Measurements from ENCODE around the gene RNF5. TPM values are rescaled to one million over a fixed set of nuclear protein-coding genes. Genes with fewer than 3 reads are reported as not detected.
A peak's percentile ranks its signal among the peaks of the same experiment; 100 is the strongest.

The RNF5 gene
- total and polyA plus RNA-seq, 2 of the 4 experiments (the other 2 are of a cell fraction): 18.8 to 41.4 TPM

DNA sequence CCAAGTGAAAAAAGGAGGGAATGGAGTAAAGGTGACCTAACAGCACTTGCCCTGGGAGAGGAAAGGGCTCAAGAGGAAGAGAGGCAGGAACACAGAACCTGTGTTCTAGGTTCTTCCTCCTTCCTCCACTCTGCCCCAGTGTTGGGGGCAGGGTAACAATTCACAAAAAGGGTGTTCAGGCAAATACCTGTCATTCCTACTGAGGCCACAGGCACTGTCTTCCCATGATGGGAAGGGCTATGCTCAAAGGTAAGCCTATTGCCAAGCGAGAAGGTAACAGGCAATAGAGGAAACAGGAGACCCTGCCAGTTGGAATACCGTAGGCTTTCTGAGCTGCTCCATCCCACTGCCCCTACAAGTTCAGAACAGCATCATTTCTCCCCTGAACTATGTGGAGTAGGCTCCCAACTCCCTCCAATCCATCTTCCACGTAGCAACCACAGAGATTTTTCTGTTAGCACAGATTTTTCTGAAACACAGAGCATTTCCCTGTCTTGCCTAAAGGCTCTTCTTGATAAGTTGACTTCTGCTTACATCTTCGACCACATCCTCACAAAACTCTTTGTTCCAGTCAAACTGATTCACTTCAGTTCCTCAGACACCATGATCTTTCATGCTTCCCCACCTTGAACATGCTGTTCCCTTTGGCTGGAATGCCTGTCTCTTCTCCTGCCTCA lies 5.0 kb upstream of the RNF5 start:
- Histone ChIP-seq H3K9me1 (ENCODE audit: insufficient read depth, low read length) (peaks cover 31% of the 10 kb centered on the region), H3K27ac (ENCODE audit: insufficient read depth, low read length) (no peak overlapping the region)
- POLR2A ChIA-PET (ENCODE audit: unreplicated experiment): no interaction called here

More for the DNA sequence above, 5.0 kb upstream of the RNF5 start:
- in situ Hi-C loops (cut with MboI; ENCODE audit: low sequenced_read_pairs) (loop anchor here (10.0 kb wide), 1 partner anchor 198 kb away; the partner anchor contains the start of gene DXO), intact Hi-C loops (cut with micrococcal nuclease) (no loop called here), dilution Hi-C loops (cut with HindIII; ENCODE audit: low sequenced_read_pairs, unreplicated experiment) (no loop called here)
- no peak overlapping the region for H2AK9ac ChIP-seq (replicated peaks; ENCODE audit: low read depth, low read length, poor library complexity)
- WGBS, 2 experiments (ENCODE audit: extremely low coverage in 2 of 2, insufficient read length in 1 of 2): 83% methylated on average over 1 of the region's 4 CpGs; no CpG with 5 or more reads in 1 of the 2 experiments
- TF ChIP-seq FOS (IDR thresholded peaks at IDR 0.05; ENCODE audit: low read depth, low read length) (no peak), SMC3 (IDR thresholded peaks at IDR 0.05; ENCODE audit: low read depth, low read length) (no peak), MXI1 (IDR thresholded peaks at IDR 0.05; ENCODE audit: borderline replicate concordance, low read depth, low read length) (no peak), RAD21 (IDR thresholded peaks at IDR 0.05; ENCODE audit: low read length) (no peak), CEBPB (IDR thresholded peaks at IDR 0.05; ENCODE audit: low read depth, low read length) (no peak), RFX5 (IDR thresholded peaks at IDR 0.05; ENCODE audit: low read depth, low read length) (no peak), BHLHE40 (IDR thresholded peaks at IDR 0.05; ENCODE audit: low read depth, low read length) (no peak), CHD1 (IDR thresholded peaks at IDR 0.05; ENCODE audit: low read depth, low read length) (no peak), RCOR1 (IDR thresholded peaks at IDR 0.05; ENCODE audit: insufficient replicate concordance, low read length) (no peak), POLR2A (IDR thresholded peaks at IDR 0.05; ENCODE audit: low read depth, low read length) (no peak), MAFK (IDR thresholded peaks at IDR 0.05; ENCODE audit: low read depth, low read length) (no peak), NFE2L2 (IDR thresholded peaks at IDR 0.05; ENCODE audit: low read depth, low read length) (no peak), MAZ (IDR thresholded peaks at IDR 0.05; ENCODE audit: borderline replicate concordance, low read depth, low read length) (no peak)
- TF ChIP-seq, protein P1, sequence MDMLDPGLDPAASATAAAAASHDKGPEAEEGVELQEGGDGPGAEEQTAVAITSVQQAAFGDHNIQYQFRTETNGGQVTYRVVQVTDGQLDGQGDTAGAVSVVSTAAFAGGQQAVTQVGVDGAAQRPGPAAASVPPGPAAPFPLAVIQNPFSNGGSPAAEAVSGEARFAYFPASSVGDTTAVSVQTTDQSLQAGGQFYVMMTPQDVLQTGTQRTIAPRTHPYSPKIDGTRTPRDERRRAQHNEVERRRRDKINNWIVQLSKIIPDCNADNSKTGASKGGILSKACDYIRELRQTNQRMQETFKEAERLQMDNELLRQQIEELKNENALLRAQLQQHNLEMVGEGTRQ (IDR thresholded peaks at IDR 0.05; ENCODE audit: low read depth, low read length): no peak
- TF ChIP-seq, protein P2, sequence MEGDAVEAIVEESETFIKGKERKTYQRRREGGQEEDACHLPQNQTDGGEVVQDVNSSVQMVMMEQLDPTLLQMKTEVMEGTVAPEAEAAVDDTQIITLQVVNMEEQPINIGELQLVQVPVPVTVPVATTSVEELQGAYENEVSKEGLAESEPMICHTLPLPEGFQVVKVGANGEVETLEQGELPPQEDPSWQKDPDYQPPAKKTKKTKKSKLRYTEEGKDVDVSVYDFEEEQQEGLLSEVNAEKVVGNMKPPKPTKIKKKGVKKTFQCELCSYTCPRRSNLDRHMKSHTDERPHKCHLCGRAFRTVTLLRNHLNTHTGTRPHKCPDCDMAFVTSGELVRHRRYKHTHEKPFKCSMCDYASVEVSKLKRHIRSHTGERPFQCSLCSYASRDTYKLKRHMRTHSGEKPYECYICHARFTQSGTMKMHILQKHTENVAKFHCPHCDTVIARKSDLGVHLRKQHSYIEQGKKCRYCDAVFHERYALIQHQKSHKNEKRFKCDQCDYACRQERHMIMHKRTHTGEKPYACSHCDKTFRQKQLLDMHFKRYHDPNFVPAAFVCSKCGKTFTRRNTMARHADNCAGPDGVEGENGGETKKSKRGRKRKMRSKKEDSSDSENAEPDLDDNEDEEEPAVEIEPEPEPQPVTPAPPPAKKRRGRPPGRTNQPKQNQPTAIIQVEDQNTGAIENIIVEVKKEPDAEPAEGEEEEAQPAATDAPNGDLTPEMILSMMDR (conservative IDR thresholded peaks at IDR 0.05; ENCODE audit: low read depth, low read length): no peak
- TF ChIP-seq, protein P3, sequence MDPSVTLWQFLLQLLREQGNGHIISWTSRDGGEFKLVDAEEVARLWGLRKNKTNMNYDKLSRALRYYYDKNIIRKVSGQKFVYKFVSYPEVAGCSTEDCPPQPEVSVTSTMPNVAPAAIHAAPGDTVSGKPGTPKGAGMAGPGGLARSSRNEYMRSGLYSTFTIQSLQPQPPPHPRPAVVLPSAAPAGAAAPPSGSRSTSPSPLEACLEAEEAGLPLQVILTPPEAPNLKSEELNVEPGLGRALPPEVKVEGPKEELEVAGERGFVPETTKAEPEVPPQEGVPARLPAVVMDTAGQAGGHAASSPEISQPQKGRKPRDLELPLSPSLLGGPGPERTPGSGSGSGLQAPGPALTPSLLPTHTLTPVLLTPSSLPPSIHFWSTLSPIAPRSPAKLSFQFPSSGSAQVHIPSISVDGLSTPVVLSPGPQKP (IDR thresholded peaks at IDR 0.05; ENCODE audit: borderline replicate concordance, low read depth, low read length): no peak
- H3K56ac ChIP-seq (ENCODE audit: extremely low read depth, insufficient read depth, low read length): no peak overlapping the region
- no peak overlapping the region for H2BK15ac ChIP-seq (ENCODE audit: low read depth, low read length)
- H3K4me1 ChIP-seq (ENCODE audit: control insufficient read depth, insufficient read depth, low read length): peaks cover 8% of the 10 kb centered on the region
- H3K27me3 ChIP-seq (ENCODE audit: control insufficient read depth, insufficient read depth, low read length): no peaks in the 10 kb centered on the region
- no peak overlapping the region for H2BK5ac ChIP-seq (ENCODE audit: low read depth, low read length, poor library complexity, severe bottlenecking)
- no peak overlapping the region for H2AFZ ChIP-seq (replicated peaks; ENCODE audit: low read length, poor library complexity)
- no peak overlapping the region for H3K14ac ChIP-seq (replicated peaks; ENCODE audit: low read depth, low read length)
- peaks cover 28 to 64% of the 10 kb centered on the region in 2 experiments; a peak in 3 of 4 replicates for H3K79me1 ChIP-seq (ENCODE audit: low read depth in 1 of 2, low read length in 2 of 2)
- H4K20me1 ChIP-seq (ENCODE audit: insufficient read depth, low read length): peaks cover 3% of the 10 kb centered on the region; the same call in 1 of the 2 replicates
- no peak overlapping the region for H2BK120ac ChIP-seq (ENCODE audit: low read depth, low read length)
- peak overlapping the region; percentile 48; the same call in 1 of the 2 replicates for H3K23ac ChIP-seq (ENCODE audit: low read depth, low read length)
- no peaks in the 10 kb centered on the region for H3K9me3 ChIP-seq (ENCODE audit: control insufficient read depth, insufficient read depth, low read length)
- DNase-seq (no peak), ATAC-seq (ENCODE audit: low read depth) (no peak)
- no peak overlapping the region for H3K18ac ChIP-seq (ENCODE audit: low read depth, low read length)
- peaks cover 33% of the 10 kb centered on the region for H3K36me3 ChIP-seq (ENCODE audit: control insufficient read depth, insufficient read depth, low read length)
- CTCF ChIA-PET: no interaction called here
- no peak overlapping the region for H2BK20ac ChIP-seq (ENCODE audit: low read depth, low read length)
- no TSS peak for BruUV-seq (replicated peaks)
- H4K91ac ChIP-seq (ENCODE audit: insufficient read depth, low read depth, low read length): no peak overlapping the region
- no peak overlapping the region for H3K4ac ChIP-seq (ENCODE audit: low read depth, low read length)
- no peak overlapping the region for H4K5ac ChIP-seq (ENCODE audit: low read depth, low read length)
- H3K4me3 ChIP-seq (ENCODE audit: insufficient read depth, low read depth, low read length): no peak overlapping the region
- no peak overlapping the region for H3K9ac ChIP-seq (ENCODE audit: low read depth, low read length)
- no peak overlapping the region for H4K8ac ChIP-seq (ENCODE audit: low read depth in 2 of 2, low read length in 2 of 2)
- no peak overlapping the region for H2AK5ac ChIP-seq (ENCODE audit: low read depth, low read length)
- H3K4me2 ChIP-seq (ENCODE audit: low read depth, low read length): no peak overlapping the region

Data from IMR-90 (cell line).